K562 (cell line): ENCODE data around the gene NOD1. TPM values are rescaled to one million over a fixed set of nuclear protein-coding genes. Genes with fewer than 3 reads are reported as not detected.

Experiments
- ASH1L ChIP-seq: fragments of 450-650 bp; IDR thresholded peaks from 2 replicates; pipeline ENCODE4 v1.6.1; 2018; ENCODE audit warnings: borderline replicate concordance, mild to moderate bottlenecking, low read depth; ENCODE audit not compliant: partially characterized antibody
- CAMTA2 ChIP-seq: fragments of 250-450 bp; sonication (Bioruptor Pico); conservative IDR thresholded peaks from 2 replicates; pipeline ENCODE4 v1.5.1; 2022
- ELF1 ChIP-seq: fragments of 200-800 bp; sonication (Bioruptor generic); IDR thresholded peaks from 2 replicates; pipeline ENCODE4 v1.6.1; 2016; ENCODE audit warnings: missing genetic modification characterization, missing compliant biosample characterization
- FOXA3 ChIP-seq, 2 experiments: fragments of 450-650 bp in 1 of 2; sonication (generic) in 1 of 2; formaldehyde crosslinking; IDR thresholded peaks in 1 of 2; conservative IDR thresholded peaks in 1 of 2; 2 replicates each; pipeline versions ENCODE4 v1.4.0 to v1.8.0; 2020 to 2022; ENCODE audit warnings: mild to moderate bottlenecking in 2 of 2, missing genetic modification reagents in 1 of 2
- GATA2 ChIP-seq: sonication (generic); formaldehyde crosslinking; IDR thresholded peaks from 2 replicates; pipeline ENCODE4 v1.4.0; 2020; ENCODE audit warnings: mild to moderate bottlenecking, missing genetic modification reagents
- KLF10 ChIP-seq: fragments of 250-450 bp; sonication (Bioruptor Pico); IDR thresholded peaks from 2 replicates; pipeline ENCODE4 v1.6.1; 2021; ENCODE audit warnings: matching md5 sums
- MIER1 ChIP-seq: fragments of 450-650 bp; IDR thresholded peaks from 2 replicates; pipeline ENCODE4 v1.6.1; 2016; ENCODE audit warnings: antibody characterized with exemption, mild to moderate bottlenecking, low read depth
- POU5F1 ChIP-seq: fragments of 150-350 bp; IDR thresholded peaks from 2 replicates; pipeline ENCODE4 v1.6.1; 2014; ENCODE audit warnings: borderline replicate concordance, low read length, low read depth, mild to moderate bottlenecking; ENCODE audit not compliant: partially characterized antibody
- ZNF347 ChIP-seq: fragments of 450-650 bp; formaldehyde crosslinking; IDR thresholded peaks from 2 replicates; pipeline ENCODE4 v1.4.0; 2020; ENCODE audit warnings: low read depth, mild to moderate bottlenecking, moderate library complexity
- ZNF41 ChIP-seq: fragments of 250-450 bp; sonication (Bioruptor Pico); conservative IDR thresholded peaks from 2 replicates; pipeline ENCODE4 v1.4.0; 2020; ENCODE audit warnings: mild to moderate bottlenecking
- ZNF436 ChIP-seq: fragments of 250-450, 450-650 bp; sonication (Bioruptor Pico); formaldehyde crosslinking; IDR thresholded peaks from 2 replicates; pipeline ENCODE4 v1.7.0; 2020; ENCODE audit warnings: mild to moderate bottlenecking
- polyA plus RNA-seq, 8 experiments: library from polyadenylated mRNA; depleted of rRNA in 4 of 8; stranded (reverse) in 5 of 8; unstranded in 3 of 8; fragments of >200 nt; fragmentation: Nextera tagmentation in 2 of 8; fragmentation: Illumina TruSeq in 1 of 8; extraction: Ambion mirVana in 2 of 8; extraction: Trizol in 1 of 8; gene quantifications; 2 replicates each; pipeline versions ENCODE4 v1.2.1 to v1.2.3, GENCODE V29; 2011 to 2014; ENCODE audit warnings: inconsistent platforms in 1 of 8, missing spikeins in 1 of 8
- total RNA-seq, 7 experiments: library from RNA; depleted of rRNA in 6 of 7; stranded (reverse); fragments of >200 nt in 6 of 7; fragmentation: Illumina TruSeq in 2 of 7; extraction: Trizol in 2 of 7; gene quantifications; 2 replicates each; pipeline versions ENCODE4 v1.2.1 to v1.2.3, GENCODE V29; 2011 to 2021; ENCODE audit warnings: low replicate concordance in 1 of 7
- TF ChIP-seq, protein P1 (sequence below): fragments of 250-450 bp; sonication (Bioruptor Pico); IDR thresholded peaks from 2 replicates; pipeline ENCODE4 v1.5.0; 2021
- TF ChIP-seq, protein P2 (sequence below): fragments of 450-650 bp; conservative IDR thresholded peaks from 2 replicates; pipeline ENCODE4 v1.6.1; 2016; ENCODE audit warnings: missing genetic modification characterization, low read depth, mild to moderate bottlenecking, control low read depth, missing compliant biosample characterization
- TF ChIP-seq, protein P3 (sequence below), 2 experiments: fragments of 450-650 bp; formaldehyde crosslinking in 1 of 2; IDR thresholded peaks; 2 replicates each; pipeline versions ENCODE4 v1.4.0 to v1.6.1; 2014 to 2020; ENCODE audit warnings: mild to moderate bottlenecking in 2 of 2, borderline replicate concordance in 1 of 2, low read depth in 1 of 2

Gene NOD1
- total and polyA plus RNA-seq, 9 of the 15 experiments (the other 6 are each of a cell fraction or from before 2014, with no cell fraction given), result 0.34 to 7.1 (median 4.7) TPM

DNA sequence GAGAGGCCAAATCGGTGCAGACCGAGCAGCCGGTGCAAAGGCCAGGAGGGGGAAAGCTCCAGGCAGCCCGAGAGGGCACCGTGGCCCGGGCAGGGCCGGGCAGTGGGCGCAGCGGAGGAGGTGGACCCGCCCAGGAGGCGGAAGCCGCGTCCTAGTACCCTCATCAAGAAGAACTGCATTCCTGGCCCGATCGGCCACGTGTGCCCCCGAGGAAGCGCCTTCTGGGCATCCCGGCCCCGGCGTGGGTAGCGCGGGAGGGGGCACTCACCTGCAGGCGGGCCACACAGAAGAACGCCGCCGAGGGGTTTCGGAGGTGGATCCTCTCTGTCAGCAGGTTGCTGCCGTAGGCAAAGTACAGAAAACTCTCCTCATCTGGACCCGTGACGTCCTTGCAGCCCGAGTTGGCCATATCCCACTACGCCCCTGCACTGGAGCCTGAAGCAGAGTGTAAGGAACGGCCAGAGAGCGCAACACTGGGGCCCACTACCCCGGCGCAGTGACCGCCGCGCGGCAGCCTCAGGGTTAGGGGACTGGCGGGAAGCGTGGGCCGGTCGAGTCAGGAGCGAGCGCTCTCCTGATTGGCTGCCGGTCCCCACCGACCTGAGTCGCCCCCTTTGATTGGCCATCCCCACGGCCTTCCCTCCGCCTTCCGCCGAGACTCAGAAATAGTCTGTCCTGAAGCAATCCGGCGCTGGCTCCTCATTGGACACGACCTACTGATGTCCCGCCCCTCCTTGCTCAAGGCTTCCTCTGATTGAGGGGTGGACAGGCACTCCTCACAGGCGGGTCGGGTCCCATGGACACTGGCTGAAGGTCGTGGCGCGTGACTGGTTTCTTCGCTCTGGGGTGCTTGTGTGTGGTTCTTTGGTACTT, 26.0 kb upstream of the NOD1 start, which contains the start of gene GGCT (continued):
- TF ChIP-seq, protein P1, sequence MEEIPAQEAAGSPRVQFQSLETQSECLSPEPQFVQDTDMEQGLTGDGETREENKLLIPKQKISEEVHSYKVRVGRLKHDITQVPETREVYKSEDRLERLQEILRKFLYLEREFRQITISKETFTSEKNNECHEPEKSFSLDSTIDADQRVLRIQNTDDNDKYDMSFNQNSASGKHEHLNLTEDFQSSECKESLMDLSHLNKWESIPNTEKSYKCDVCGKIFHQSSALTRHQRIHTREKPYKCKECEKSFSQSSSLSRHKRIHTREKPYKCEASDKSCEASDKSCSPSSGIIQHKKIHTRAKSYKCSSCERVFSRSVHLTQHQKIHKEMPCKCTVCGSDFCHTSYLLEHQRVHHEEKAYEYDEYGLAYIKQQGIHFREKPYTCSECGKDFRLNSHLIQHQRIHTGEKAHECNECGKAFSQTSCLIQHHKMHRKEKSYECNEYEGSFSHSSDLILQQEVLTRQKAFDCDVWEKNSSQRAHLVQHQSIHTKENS (CRISPR knock-in tag), result no peak
- TF ChIP-seq FOXA3 (CRISPR knock-in tag; conservative IDR thresholded peaks at IDR 0.05 in 1 of 2, IDR thresholded peaks at IDR 0.05 in 1 of 2) (no peak), ASH1L (peak; percentile 96), KLF10 (no peak), ZNF41 (CRISPR knock-in tag) (no peak), POU5F1 (no peak), ELF1 (tag) (no peak; the same call in 1 of the 2 replicates), MIER1 (no peak), ZNF347 (CRISPR knock-in tag) (no peak), ZNF436 (CRISPR knock-in tag) (no peak), GATA2 (CRISPR knock-in tag) (no peak), CAMTA2 (CRISPR knock-in tag) (no peak)
- TF ChIP-seq, protein P2, sequence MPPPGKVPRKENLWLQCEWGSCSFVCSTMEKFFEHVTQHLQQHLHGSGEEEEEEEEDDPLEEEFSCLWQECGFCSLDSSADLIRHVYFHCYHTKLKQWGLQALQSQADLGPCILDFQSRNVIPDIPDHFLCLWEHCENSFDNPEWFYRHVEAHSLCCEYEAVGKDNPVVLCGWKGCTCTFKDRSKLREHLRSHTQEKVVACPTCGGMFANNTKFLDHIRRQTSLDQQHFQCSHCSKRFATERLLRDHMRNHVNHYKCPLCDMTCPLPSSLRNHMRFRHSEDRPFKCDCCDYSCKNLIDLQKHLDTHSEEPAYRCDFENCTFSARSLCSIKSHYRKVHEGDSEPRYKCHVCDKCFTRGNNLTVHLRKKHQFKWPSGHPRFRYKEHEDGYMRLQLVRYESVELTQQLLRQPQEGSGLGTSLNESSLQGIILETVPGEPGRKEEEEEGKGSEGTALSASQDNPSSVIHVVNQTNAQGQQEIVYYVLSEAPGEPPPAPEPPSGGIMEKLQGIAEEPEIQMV (tag), result no peak
- TF ChIP-seq, protein P3, sequence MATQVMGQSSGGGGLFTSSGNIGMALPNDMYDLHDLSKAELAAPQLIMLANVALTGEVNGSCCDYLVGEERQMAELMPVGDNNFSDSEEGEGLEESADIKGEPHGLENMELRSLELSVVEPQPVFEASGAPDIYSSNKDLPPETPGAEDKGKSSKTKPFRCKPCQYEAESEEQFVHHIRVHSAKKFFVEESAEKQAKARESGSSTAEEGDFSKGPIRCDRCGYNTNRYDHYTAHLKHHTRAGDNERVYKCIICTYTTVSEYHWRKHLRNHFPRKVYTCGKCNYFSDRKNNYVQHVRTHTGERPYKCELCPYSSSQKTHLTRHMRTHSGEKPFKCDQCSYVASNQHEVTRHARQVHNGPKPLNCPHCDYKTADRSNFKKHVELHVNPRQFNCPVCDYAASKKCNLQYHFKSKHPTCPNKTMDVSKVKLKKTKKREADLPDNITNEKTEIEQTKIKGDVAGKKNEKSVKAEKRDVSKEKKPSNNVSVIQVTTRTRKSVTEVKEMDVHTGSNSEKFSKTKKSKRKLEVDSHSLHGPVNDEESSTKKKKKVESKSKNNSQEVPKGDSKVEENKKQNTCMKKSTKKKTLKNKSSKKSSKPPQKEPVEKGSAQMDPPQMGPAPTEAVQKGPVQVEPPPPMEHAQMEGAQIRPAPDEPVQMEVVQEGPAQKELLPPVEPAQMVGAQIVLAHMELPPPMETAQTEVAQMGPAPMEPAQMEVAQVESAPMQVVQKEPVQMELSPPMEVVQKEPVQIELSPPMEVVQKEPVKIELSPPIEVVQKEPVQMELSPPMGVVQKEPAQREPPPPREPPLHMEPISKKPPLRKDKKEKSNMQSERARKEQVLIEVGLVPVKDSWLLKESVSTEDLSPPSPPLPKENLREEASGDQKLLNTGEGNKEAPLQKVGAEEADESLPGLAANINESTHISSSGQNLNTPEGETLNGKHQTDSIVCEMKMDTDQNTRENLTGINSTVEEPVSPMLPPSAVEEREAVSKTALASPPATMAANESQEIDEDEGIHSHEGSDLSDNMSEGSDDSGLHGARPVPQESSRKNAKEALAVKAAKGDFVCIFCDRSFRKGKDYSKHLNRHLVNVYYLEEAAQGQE (IDR thresholded peaks at IDR 0.05; ENCODE audit: borderline replicate concordance), result no peak; the same call in 1 of the 2 replicates
- TF ChIP-seq, protein P3 (CRISPR knock-in tag; IDR thresholded peaks at IDR 0.05; ENCODE audit: low read depth), result no peak
